ENCODE results near the gene DLG4. TPM values are rescaled to one million over a fixed set of nuclear protein-coding genes. Genes with fewer than 3 reads are reported as not detected.

DLG4 gene
- total RNA-seq, 1 experiment from 2014 or later, result 59.7 TPM

GRCh38 chr17:7218758-7219157 lies 878 bp downstream of the DLG4 start:
- Mint-ChIP-seq H3K9me3 (no peaks in the 10 kb centered on the region), H3K4me1 (peaks cover 49% of the 10 kb centered on the region), H3K36me3 (peaks cover 6% of the 10 kb centered on the region), H3K27ac (peak overlapping the region; percentile 84; the same call in 1 of the 2 replicates), H3K4me3 (peak overlapping the region; percentile 89), H3K27me3 (ENCODE audit: low read depth) (peaks cover 4% of the 10 kb centered on the region; the same call in 1 of the 2 replicates)
- ChIA-PET POLR2A (interaction anchor here (0.9 to 1.4 kb wide), 2 partner anchors 23 to 24 kb away, joined by 3 to 6 read pairs; partner anchors contain the start of gene GABARAP), CTCF (interaction anchor here (4.0 to 4.8 kb wide), 2 partner anchors 10 to 173 kb away, joined by 16 to 24 read pairs; no protein-coding TSS in a partner anchor)
- ATAC-seq (no peak), DNase-seq (ENCODE audit: low spot score) (no peak)
- TF ChIP-seq NR2C2 (CRISPR knock-in tag; IDR thresholded peaks at IDR 0.05) (no peak), MXD4 (CRISPR knock-in tag; IDR thresholded peaks at IDR 0.05; ENCODE audit: borderline replicate concordance) (no peak), E2F5 (CRISPR knock-in tag; IDR thresholded peaks at IDR 0.05) (no peak), ETV6 (CRISPR knock-in tag; IDR thresholded peaks at IDR 0.05) (no peak), ZBTB21 (CRISPR knock-in tag; IDR thresholded peaks at IDR 0.05; ENCODE audit: borderline replicate concordance) (no peak), FOXJ3 (CRISPR knock-in tag; IDR thresholded peaks at IDR 0.05; ENCODE audit: borderline replicate concordance) (no peak), KAT7 (CRISPR knock-in tag; IDR thresholded peaks at IDR 0.05; ENCODE audit: borderline replicate concordance) (no peak), GTF2I (CRISPR knock-in tag; conservative IDR thresholded peaks at IDR 0.05) (no peak), CTCF (IDR thresholded peaks at IDR 0.05) (no peak), RORB (CRISPR knock-in tag; IDR thresholded peaks at IDR 0.05) (no peak)
- TF ChIP-seq, protein P1, sequence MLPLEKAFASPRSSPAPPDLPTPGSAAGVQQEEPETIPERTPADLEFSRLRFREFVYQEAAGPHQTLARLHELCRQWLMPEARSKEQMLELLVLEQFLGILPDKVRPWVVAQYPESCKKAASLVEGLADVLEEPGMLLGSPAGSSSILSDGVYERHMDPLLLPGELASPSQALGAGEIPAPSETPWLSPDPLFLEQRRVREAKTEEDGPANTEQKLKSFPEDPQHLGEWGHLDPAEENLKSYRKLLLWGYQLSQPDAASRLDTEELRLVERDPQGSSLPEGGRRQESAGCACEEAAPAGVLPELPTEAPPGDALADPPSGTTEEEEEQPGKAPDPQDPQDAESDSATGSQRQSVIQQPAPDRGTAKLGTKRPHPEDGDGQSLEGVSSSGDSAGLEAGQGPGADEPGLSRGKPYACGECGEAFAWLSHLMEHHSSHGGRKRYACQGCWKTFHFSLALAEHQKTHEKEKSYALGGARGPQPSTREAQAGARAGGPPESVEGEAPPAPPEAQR (CRISPR knock-in tag; IDR thresholded peaks at IDR 0.05), result no peak

DNA sequence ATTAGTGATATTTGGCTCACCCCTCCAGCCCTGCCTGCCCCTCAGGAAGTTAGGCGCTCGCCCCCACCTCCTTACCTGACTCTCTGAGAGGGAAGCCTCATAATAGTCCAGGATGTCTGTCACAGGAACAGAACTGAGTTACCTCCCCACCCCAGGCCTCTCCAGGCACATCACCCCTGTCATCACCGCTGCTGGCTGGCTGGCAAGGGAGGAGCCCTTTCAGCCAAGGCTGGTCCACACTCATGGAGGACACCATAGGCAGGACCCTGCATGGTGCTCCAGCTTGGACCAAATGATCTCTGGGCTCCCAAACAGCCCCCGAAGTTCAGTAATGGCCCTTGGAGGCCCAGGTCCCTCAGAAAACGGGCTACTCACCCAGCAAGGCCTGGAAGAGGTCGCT lies 1.5 kb downstream of the DLG4 start:
- Mint-ChIP-seq H3K27me3 (ENCODE audit: low read depth) (peaks cover 4% of the 10 kb centered on the region; the same call in 1 of the 2 replicates), H3K4me1 (peaks cover 55% of the 10 kb centered on the region), H3K4me3 (peak overlapping the region; percentile 78), H3K27ac (no peak overlapping the region), H3K36me3 (peaks cover under 1% of the 10 kb centered on the region; the same call in 1 of the 2 replicates), H3K9me3 (no peaks in the 10 kb centered on the region)
- ChIA-PET CTCF (interaction anchor here (0.8 to 4.8 kb wide), 2 partner anchors 10 to 14 kb away, joined by 3 to 24 read pairs; no protein-coding TSS in a partner anchor), POLR2A (no interaction called here)
- no peak for ATAC-seq
- DNase-seq (ENCODE audit: low spot score), result no peak
- TF ChIP-seq PRDM15 (CRISPR knock-in tag; IDR thresholded peaks at IDR 0.05) (no peak), JAZF1 (CRISPR knock-in tag; IDR thresholded peaks at IDR 0.05) (no peak), MYBL2 (CRISPR knock-in tag; IDR thresholded peaks at IDR 0.05) (no peak), NFATC4 (CRISPR knock-in tag; IDR thresholded peaks at IDR 0.05) (no peak), ETV6 (CRISPR knock-in tag; IDR thresholded peaks at IDR 0.05) (no peak), TEAD1 (CRISPR knock-in tag; IDR thresholded peaks at IDR 0.05) (no peak), OVOL2 (CRISPR knock-in tag; IDR thresholded peaks at IDR 0.05; ENCODE audit: borderline replicate concordance) (no peak), NFYB (CRISPR knock-in tag; conservative IDR thresholded peaks at IDR 0.05; ENCODE audit: low read depth) (no peak), ZNF423 (CRISPR knock-in tag; IDR thresholded peaks at IDR 0.05) (no peak), NR3C1 (CRISPR knock-in tag; conservative IDR thresholded peaks at IDR 0.05; ENCODE audit: low read depth) (no peak), CBFB (CRISPR knock-in tag; IDR thresholded peaks at IDR 0.05; ENCODE audit: low read depth) (no peak), SP1 (CRISPR knock-in tag; conservative IDR thresholded peaks at IDR 0.05) (no peak)
- TF ChIP-seq, protein P2, sequence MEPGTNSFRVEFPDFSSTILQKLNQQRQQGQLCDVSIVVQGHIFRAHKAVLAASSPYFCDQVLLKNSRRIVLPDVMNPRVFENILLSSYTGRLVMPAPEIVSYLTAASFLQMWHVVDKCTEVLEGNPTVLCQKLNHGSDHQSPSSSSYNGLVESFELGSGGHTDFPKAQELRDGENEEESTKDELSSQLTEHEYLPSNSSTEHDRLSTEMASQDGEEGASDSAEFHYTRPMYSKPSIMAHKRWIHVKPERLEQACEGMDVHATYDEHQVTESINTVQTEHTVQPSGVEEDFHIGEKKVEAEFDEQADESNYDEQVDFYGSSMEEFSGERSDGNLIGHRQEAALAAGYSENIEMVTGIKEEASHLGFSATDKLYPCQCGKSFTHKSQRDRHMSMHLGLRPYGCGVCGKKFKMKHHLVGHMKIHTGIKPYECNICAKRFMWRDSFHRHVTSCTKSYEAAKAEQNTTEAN (CRISPR knock-in tag; IDR thresholded peaks at IDR 0.05), result no peak
- TF ChIP-seq, protein P3, sequence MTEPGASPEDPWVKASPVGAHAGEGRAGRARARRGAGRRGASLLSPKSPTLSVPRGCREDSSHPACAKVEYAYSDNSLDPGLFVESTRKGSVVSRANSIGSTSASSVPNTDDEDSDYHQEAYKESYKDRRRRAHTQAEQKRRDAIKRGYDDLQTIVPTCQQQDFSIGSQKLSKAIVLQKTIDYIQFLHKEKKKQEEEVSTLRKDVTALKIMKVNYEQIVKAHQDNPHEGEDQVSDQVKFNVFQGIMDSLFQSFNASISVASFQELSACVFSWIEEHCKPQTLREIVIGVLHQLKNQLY (CRISPR knock-in tag; IDR thresholded peaks at IDR 0.05), result no peak
- TF ChIP-seq, protein P4, sequence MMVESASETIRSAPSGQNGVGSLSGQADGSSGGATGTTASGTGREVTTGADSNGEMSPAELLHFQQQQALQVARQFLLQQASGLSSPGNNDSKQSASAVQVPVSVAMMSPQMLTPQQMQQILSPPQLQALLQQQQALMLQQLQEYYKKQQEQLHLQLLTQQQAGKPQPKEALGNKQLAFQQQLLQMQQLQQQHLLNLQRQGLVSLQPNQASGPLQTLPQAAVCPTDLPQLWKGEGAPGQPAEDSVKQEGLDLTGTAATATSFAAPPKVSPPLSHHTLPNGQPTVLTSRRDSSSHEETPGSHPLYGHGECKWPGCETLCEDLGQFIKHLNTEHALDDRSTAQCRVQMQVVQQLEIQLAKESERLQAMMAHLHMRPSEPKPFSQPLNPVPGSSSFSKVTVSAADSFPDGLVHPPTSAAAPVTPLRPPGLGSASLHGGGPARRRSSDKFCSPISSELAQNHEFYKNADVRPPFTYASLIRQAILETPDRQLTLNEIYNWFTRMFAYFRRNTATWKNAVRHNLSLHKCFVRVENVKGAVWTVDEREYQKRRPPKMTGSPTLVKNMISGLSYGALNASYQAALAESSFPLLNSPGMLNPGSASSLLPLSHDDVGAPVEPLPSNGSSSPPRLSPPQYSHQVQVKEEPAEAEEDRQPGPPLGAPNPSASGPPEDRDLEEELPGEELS (CRISPR knock-in tag; IDR thresholded peaks at IDR 0.05), result no peak
